Tibial nerve (tissue), 4 donors: ENCODE results near the gene ERCC8. TPM values are rescaled to one million over a fixed set of nuclear protein-coding genes. Genes with fewer than 3 reads are reported as not detected.

Source experiments
- DNase-seq, 2 donors: peaks; one replicate each; pipeline ENCODE4 v3.0.0-alpha.2; 2019; ENCODE audit warnings: low spot score in 2 of 2
- H3K27ac ChIP-seq, 4 donors: fragments of 200-600 bp; sonication (generic) in 3 of 4; one replicate each; pipeline ENCODE4 v1.5.1; 2017 to 2019; ENCODE audit warnings: mild to moderate bottlenecking in 1 of 4
- H3K27me3 ChIP-seq, 2 donors: fragments of 200-600 bp; sonication (generic) in 1 of 2; one replicate each; pipeline versions ENCODE4 v1.5.1 to v1.6.0; 2017 to 2019
- H3K36me3 ChIP-seq, 3 donors: fragments of 200-600 bp; sonication (generic); one replicate each; pipeline ENCODE4 v1.5.1; 2018 to 2019
- H3K4me1 ChIP-seq, 4 donors: fragments of 200-600 bp; sonication (generic) in 3 of 4; one replicate each; pipeline ENCODE4 v1.5.1; 2017 to 2019
- H3K4me3 ChIP-seq, 4 donors: fragments of 200-600 bp; sonication (generic) in 3 of 4; one replicate each; pipeline ENCODE4 v1.5.1; 2017 to 2019; ENCODE audit warnings: mild to moderate bottlenecking in 1 of 4, moderate library complexity in 1 of 4
- H3K9me3 ChIP-seq, 4 donors: fragments of 200-600 bp; sonication (generic) in 3 of 4; one replicate each; pipeline ENCODE4 v1.5.1; 2017 to 2019
- CTCF ChIP-seq, 5 experiments: fragments of 200-600 bp in 3 of 5; fragments of 450-650 bp in 2 of 5; sonication (generic) in 3 of 5; IDR thresholded peaks; one replicate each; pipeline ENCODE4 v1.5.1; 2016 to 2019; ENCODE audit warnings: antibody characterized with exemption in 5 of 5, mild to moderate bottlenecking in 3 of 5, moderate library complexity in 2 of 5
- EP300 ChIP-seq, 2 donors: sonication (generic); formaldehyde crosslinking; IDR thresholded peaks; one replicate each; pipeline ENCODE4 v1.6.1; 2017; ENCODE audit warnings: antibody characterized with exemption in 2 of 2, mild to moderate bottlenecking in 1 of 2
- POLR2A ChIP-seq, 2 donors: fragments of 450-650 bp; IDR thresholded peaks; one replicate each; pipeline ENCODE4 v1.6.1; 2017; ENCODE audit warnings: antibody characterized with exemption in 2 of 2, mild to moderate bottlenecking in 2 of 2, moderate library complexity in 2 of 2
- WGBS, 2 donors: methylation state at CpG; one replicate each; pipeline ENCODE4 v1.1.5; 2018; 5-methylcytosine and 5-hydroxymethylcytosine counted together
- total RNA-seq, 4 donors: library from RNA; depleted of rRNA; stranded (reverse); fragments of >200 nt; gene quantifications; one replicate each; pipeline ENCODE4 v1.1.0, GENCODE V29; 2016

Gene ERCC8
- 10 to 100 TPM; 10.5 to 17.5 (median 15.8) TPM for total RNA-seq

GRCh38 chr5:60944904-60945812 lies at the start of gene ERCC8, which contains the start of gene NDUFAF2:
Gene ERCC8 (minus strand): TSS chr5:60945070. CDS start chr5:60945008, 62 bp downstream.
Gene NDUFAF2 (plus strand): TSS chr5:60945205. CDS start chr5:60945256, 51 bp downstream.
- Histone ChIP-seq H3K36me3 (peaks cover 0 to 3% (median 0%) of the 10 kb centered on the region in 3 donors), H3K27me3 (no peaks in the 10 kb centered on the region), H3K27ac (peak within 1 kb of the TSS; percentile 66 to 90 (median 75)), H3K4me3 (peak within 1 kb of the TSS; percentile 52 to 74 (median 68)), H3K4me1 (peaks cover 0 to 25% (median 4%) of the 10 kb centered on the region in 4 donors), H3K9me3 (no peaks in the 10 kb centered on the region)
- TF ChIP-seq EP300 (IDR thresholded peaks at IDR 0.05) (peak in 1 of 2 donors; percentile 80), CTCF (IDR thresholded peaks at IDR 0.05) (peak in 1 of 5 experiments; percentile 21), POLR2A (IDR thresholded peaks at IDR 0.05) (peak; percentile 56 to 65)
- 0% methylated on average over 52 to 64 of the region's 64 CpGs for whole genome bisulfite sequencing, 2 donors
- DNase-seq = peak; percentile 86 to 94

GRCh38 chr5:60993875-60994571 lies 49.2 kb upstream of the ERCC8 start:
- no peak overlapping the region for H3K4me3 ChIP-seq
- TF ChIP-seq EP300 (IDR thresholded peaks at IDR 0.05) = no peak
- TF ChIP-seq POLR2A (IDR thresholded peaks at IDR 0.05) = no peak
- no peak for TF ChIP-seq CTCF (IDR thresholded peaks at IDR 0.05)
- H3K9me3 ChIP-seq = peaks cover 0 to 21% (median 0%) of the 10 kb centered on the region in 4 donors
- DNase-seq = no peak
- H3K36me3 ChIP-seq = peaks cover 0 to 26% (median 0%) of the 10 kb centered on the region in 3 donors
- no peaks in the 10 kb centered on the region for H3K27me3 ChIP-seq
- H3K4me1 ChIP-seq = no peaks in the 10 kb centered on the region
- H3K27ac ChIP-seq = no peak overlapping the region
- 93 to 97% methylated on average over 9 to 11 of the region's 11 CpGs for WGBS, 2 donors

- DNase-seq = no peak
- no peaks in the 10 kb centered on the region for H3K4me1 ChIP-seq
- no peak overlapping the region for H3K4me3 ChIP-seq
- no peak overlapping the region for H3K27ac ChIP-seq
- peaks cover 0 to 21% (median 0%) of the 10 kb centered on the region in 4 donors for H3K9me3 ChIP-seq
- 100% methylated on average over 2 of the region's 2 CpGs for WGBS, 2 donors
- peaks cover 0 to 26% (median 0%) of the 10 kb centered on the region in 3 donors for H3K36me3 ChIP-seq
- no peak for TF ChIP-seq POLR2A (IDR thresholded peaks at IDR 0.05)
- no peak for TF ChIP-seq CTCF (IDR thresholded peaks at IDR 0.05)
- TF ChIP-seq EP300 (IDR thresholded peaks at IDR 0.05) = no peak
- no peaks in the 10 kb centered on the region for H3K27me3 ChIP-seq
Observed at GRCh38 chr5:60993425-60993824, 48.6 kb upstream of the ERCC8 start.

GRCh38 chr5:60992871-60993270 lies 48.0 kb upstream of the ERCC8 start:
- Histone ChIP-seq H3K4me3 (no peak overlapping the region), H3K27me3 (no peaks in the 10 kb centered on the region), H3K27ac (no peak overlapping the region), H3K36me3 (peaks cover 0 to 26% (median 0%) of the 10 kb centered on the region in 3 donors), H3K9me3 (peaks cover 0 to 21% (median 0%) of the 10 kb centered on the region in 4 donors), H3K4me1 (no peaks in the 10 kb centered on the region)
- TF ChIP-seq EP300 (IDR thresholded peaks at IDR 0.05) (no peak), CTCF (IDR thresholded peaks at IDR 0.05) (no peak), POLR2A (IDR thresholded peaks at IDR 0.05) (no peak)
- DNase-seq = no peak
- WGBS, 2 donors = 88 to 100% methylated on average over 3 to 6 of the region's 6 CpGs
